ENCODE results near the gene PCMTD2. TPM values are rescaled to one million over a fixed set of nuclear protein-coding genes. Genes with fewer than 3 reads are reported as not detected.

Gene PCMTD2
- polyA plus RNA-seq (ENCODE audit: insufficient read length in 4 of 4): 100 to 1,000 TPM; 132 to 182 (median 154) TPM

- peak in 3 of 4 donors; percentile 57 to 72 (median 67) for DNase-seq (ENCODE audit: low read depth in 4 of 4, low spot score in 3 of 4)
Measured at GRCh38 chr20:64255361-64256281, at the start of gene PCMTD2. TSS of gene PCMTD2 (plus strand) at chr20:64255748. CDS start at chr20:64259966, 4,218 bp downstream.

- DNase-seq (ENCODE audit: low read depth in 4 of 4, low spot score in 3 of 4): no peak
Measured at GRCh38 chr20:64206614-64207013, 48.9 kb upstream of the PCMTD2 start.

GRCh38 chr20:64207641-64208590, 47.6 kb upstream of the PCMTD2 start:
- no peak for DNase-seq (ENCODE audit: low read depth in 4 of 4, low spot score in 3 of 4)

GRCh38 chr20:64209148-64209547, 46.4 kb upstream of the PCMTD2 start:
- no peak for DNase-seq (ENCODE audit: low read depth in 4 of 4, low spot score in 3 of 4)

GRCh38 chr20:64210656-64211369, 44.7 kb upstream of the PCMTD2 start:
- DNase-seq (ENCODE audit: low read depth in 4 of 4, low spot score in 3 of 4): no peak

- DNase-seq (ENCODE audit: low read depth in 4 of 4, low spot score in 3 of 4): no peak
Measured at GRCh38 chr20:64211874-64212658, 43.5 kb upstream of the PCMTD2 start.

- no peak for DNase-seq (ENCODE audit: low read depth in 4 of 4, low spot score in 3 of 4)
Measured at GRCh38 chr20:64212755-64213154, 42.8 kb upstream of the PCMTD2 start.

GRCh38 chr20:64214113-64214512, 41.4 kb upstream of the PCMTD2 start:
- no peak for DNase-seq (ENCODE audit: low read depth in 4 of 4, low spot score in 3 of 4)

GRCh38 chr20:64214952-64215351, 40.6 kb upstream of the PCMTD2 start:
- DNase-seq (ENCODE audit: low read depth in 4 of 4, low spot score in 3 of 4): no peak

GRCh38 chr20:64216036-64216435, 39.5 kb upstream of the PCMTD2 start:
- no peak for DNase-seq (ENCODE audit: low read depth in 4 of 4, low spot score in 3 of 4)

GRCh38 chr20:64216910-64217309, 38.6 kb upstream of the PCMTD2 start:
- DNase-seq (ENCODE audit: low read depth in 4 of 4, low spot score in 3 of 4): no peak

GRCh38 chr20:64217539-64218221, 37.9 kb upstream of the PCMTD2 start:
- DNase-seq (ENCODE audit: low read depth in 4 of 4, low spot score in 3 of 4): no peak

GRCh38 chr20:64219202-64219601, 36.3 kb upstream of the PCMTD2 start:
- DNase-seq (ENCODE audit: low read depth in 4 of 4, low spot score in 3 of 4): no peak

- no peak for DNase-seq (ENCODE audit: low read depth in 4 of 4, low spot score in 3 of 4)
Measured at GRCh38 chr20:64219730-64220129, 35.8 kb upstream of the PCMTD2 start.

- no peak for DNase-seq (ENCODE audit: low read depth in 4 of 4, low spot score in 3 of 4)
Measured at GRCh38 chr20:64220420-64220819, 35.1 kb upstream of the PCMTD2 start.

- DNase-seq (ENCODE audit: low read depth in 4 of 4, low spot score in 3 of 4): no peak
Measured at GRCh38 chr20:64220891-64221527, 34.5 kb upstream of the PCMTD2 start.

GRCh38 chr20:64222291-64222735, 33.2 kb upstream of the PCMTD2 start:
- no peak for DNase-seq (ENCODE audit: low read depth in 4 of 4, low spot score in 3 of 4)

- DNase-seq (ENCODE audit: low read depth in 4 of 4, low spot score in 3 of 4): no peak
Measured at GRCh38 chr20:64222851-64223525, 32.6 kb upstream of the PCMTD2 start.

Measured in right renal pelvis (tissue), 4 donors.